K562 (cell line): Measurements from ENCODE around the gene PRSS22. TPM values are rescaled to one million over a fixed set of nuclear protein-coding genes. Genes with fewer than 3 reads are reported as not detected.

Experiments used
- ARHGAP35 ChIP-seq: fragments of 450-650 bp; IDR thresholded peaks from 2 replicates; pipeline ENCODE4 v1.6.1; 2018; ENCODE audit not compliant: partially characterized antibody
- ETV5 ChIP-seq: sonication (generic); formaldehyde crosslinking; IDR thresholded peaks from 2 replicates; pipeline ENCODE4 v1.4.0; 2020; ENCODE audit warnings: low read depth, mild to moderate bottlenecking, missing genetic modification reagents
- FOXA3 ChIP-seq, 2 experiments: fragments of 450-650 bp in 1 of 2; sonication (generic) in 1 of 2; formaldehyde crosslinking; IDR thresholded peaks in 1 of 2; conservative IDR thresholded peaks in 1 of 2; 2 replicates each; pipeline versions ENCODE4 v1.4.0 to v1.8.0; 2020 to 2022; ENCODE audit warnings: mild to moderate bottlenecking in 2 of 2, missing genetic modification reagents in 1 of 2
- MTA2 ChIP-seq: fragments of 450-650 bp; IDR thresholded peaks from 2 replicates; pipeline ENCODE4 v1.6.1; 2016; ENCODE audit warnings: low read depth
- NFATC3 ChIP-seq: fragments of 450-650 bp; IDR thresholded peaks from 2 replicates; pipeline ENCODE4 v1.6.1; 2017; ENCODE audit warnings: mild to moderate bottlenecking
- ZNF197 ChIP-seq: fragments of 200-800 bp; sonication (Bioruptor generic); IDR thresholded peaks from 2 replicates; pipeline ENCODE4 v1.6.1; 2016; ENCODE audit warnings: low read depth, missing genetic modification characterization, missing compliant biosample characterization
- ZNF232 ChIP-seq: sonication (generic); formaldehyde crosslinking; IDR thresholded peaks from 2 replicates; pipeline ENCODE4 v1.8.0; 2022; ENCODE audit warnings: mild to moderate bottlenecking, missing genetic modification reagents
- ZNF384 ChIP-seq: IDR thresholded peaks from 2 replicates; pipeline ENCODE4 v1.6.1; 2012; ENCODE audit warnings: low read depth, low read length, improper control_type of control experiment
- ZNF77 ChIP-seq: fragments of 250-450 bp; sonication (Bioruptor Pico); IDR thresholded peaks from 2 replicates; pipeline ENCODE4 v1.5.0; 2020
- ZSCAN29 ChIP-seq: fragments of 450-650 bp; IDR thresholded peaks from 2 replicates; pipeline ENCODE4 v1.6.1; 2017
- polyA plus RNA-seq, 8 experiments: library from polyadenylated mRNA; depleted of rRNA in 4 of 8; stranded (reverse) in 5 of 8; unstranded in 3 of 8; fragments of >200 nt; fragmentation: Nextera tagmentation in 2 of 8; fragmentation: Illumina TruSeq in 1 of 8; extraction: Ambion mirVana in 2 of 8; extraction: Trizol in 1 of 8; gene quantifications; 2 replicates each; pipeline versions ENCODE4 v1.2.1 to v1.2.3, GENCODE V29; 2011 to 2014; ENCODE audit warnings: inconsistent platforms in 1 of 8, missing spikeins in 1 of 8
- total RNA-seq, 7 experiments: library from RNA; depleted of rRNA in 6 of 7; stranded (reverse); fragments of >200 nt in 6 of 7; fragmentation: Illumina TruSeq in 2 of 7; extraction: Trizol in 2 of 7; gene quantifications; 2 replicates each; pipeline versions ENCODE4 v1.2.1 to v1.2.3, GENCODE V29; 2011 to 2021; ENCODE audit warnings: low replicate concordance in 1 of 7
- TF ChIP-seq, protein P1 (sequence below): fragments of 450-650 bp; IDR thresholded peaks from 2 replicates; pipeline ENCODE4 v1.6.1; 2016; ENCODE audit warnings: missing biosample characterization, missing genetic modification characterization
- TF ChIP-seq, protein P2 (sequence below): sonication (generic); formaldehyde crosslinking; IDR thresholded peaks from 2 replicates; pipeline ENCODE4 v1.8.0; 2022; ENCODE audit warnings: missing genetic modification reagents, mild to moderate bottlenecking, borderline replicate concordance
- TF ChIP-seq, protein P3 (sequence below): fragments of 250-450 bp; sonication (Bioruptor Pico); IDR thresholded peaks from 2 replicates; pipeline ENCODE4 v1.4.0; 2020
- TF ChIP-seq, protein P4 (sequence below): sonication (generic); formaldehyde crosslinking; IDR thresholded peaks from 2 replicates; pipeline ENCODE4 v1.5.0; 2020; ENCODE audit warnings: missing genetic modification reagents
- TF ChIP-seq, protein P5 (sequence below), 2 experiments: IDR thresholded peaks in 1 of 2; conservative IDR thresholded peaks in 1 of 2; 2 replicates each; pipeline ENCODE4 v1.6.1; 2016; ENCODE audit warnings: low read depth in 2 of 2, mild to moderate bottlenecking in 1 of 2, missing compliant biosample characterization in 1 of 2, missing genetic modification characterization in 1 of 2, moderate library complexity in 1 of 2
- TF ChIP-seq, protein P6 (sequence below): fragments of 200-800 bp; sonication (Bioruptor generic); IDR thresholded peaks from 2 replicates; pipeline ENCODE4 v1.6.1; 2016; ENCODE audit warnings: missing genetic modification characterization, missing compliant biosample characterization

The PRSS22 gene
- total and polyA plus RNA-seq, 9 of the 15 experiments (the other 6 are each of a cell fraction or from before 2014, with no cell fraction given) = 0.13 to 0.42 TPM; not detected in 7

DNA sequence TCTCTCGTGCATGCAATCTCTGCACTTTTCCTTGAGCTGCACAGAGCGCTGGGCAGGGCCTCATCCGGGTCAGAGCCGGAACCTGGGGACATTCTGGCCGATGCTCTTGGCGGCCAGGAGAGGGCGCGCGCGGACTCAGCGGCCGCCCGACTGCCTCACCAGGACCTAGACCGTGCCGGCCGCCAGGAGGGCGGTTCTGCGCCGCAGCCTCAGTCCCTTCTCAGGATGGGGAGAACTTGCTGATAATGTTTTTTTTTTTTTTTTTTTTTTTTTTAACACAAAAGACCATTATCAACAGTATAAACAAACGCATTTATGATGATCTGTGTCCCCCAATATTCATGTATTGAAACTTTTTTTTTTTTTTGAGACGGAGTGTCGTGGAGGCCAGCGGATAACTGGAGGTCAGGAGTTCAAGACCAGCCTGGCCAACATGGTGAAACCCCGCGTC lies 17.0 kb upstream of the PRSS22 start (continued):
- TF ChIP-seq, protein P1, sequence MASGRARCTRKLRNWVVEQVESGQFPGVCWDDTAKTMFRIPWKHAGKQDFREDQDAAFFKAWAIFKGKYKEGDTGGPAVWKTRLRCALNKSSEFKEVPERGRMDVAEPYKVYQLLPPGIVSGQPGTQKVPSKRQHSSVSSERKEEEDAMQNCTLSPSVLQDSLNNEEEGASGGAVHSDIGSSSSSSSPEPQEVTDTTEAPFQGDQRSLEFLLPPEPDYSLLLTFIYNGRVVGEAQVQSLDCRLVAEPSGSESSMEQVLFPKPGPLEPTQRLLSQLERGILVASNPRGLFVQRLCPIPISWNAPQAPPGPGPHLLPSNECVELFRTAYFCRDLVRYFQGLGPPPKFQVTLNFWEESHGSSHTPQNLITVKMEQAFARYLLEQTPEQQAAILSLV = no peak
- TF ChIP-seq ZNF232 (CRISPR knock-in tag) (no peak), ETV5 (CRISPR knock-in tag) (peak; percentile 39; the same call in 1 of the 2 replicates), NFATC3 (no peak), ZNF384 (peak; percentile 50; the same call in 1 of the 2 replicates), ZNF197 (no peak), MTA2 (no peak), ZNF77 (no peak), ARHGAP35 (no peak), ZSCAN29 (no peak), FOXA3 (CRISPR knock-in tag; conservative IDR thresholded peaks at IDR 0.05 in 1 of 2, IDR thresholded peaks at IDR 0.05 in 1 of 2) (no peak)
- TF ChIP-seq, protein P2, sequence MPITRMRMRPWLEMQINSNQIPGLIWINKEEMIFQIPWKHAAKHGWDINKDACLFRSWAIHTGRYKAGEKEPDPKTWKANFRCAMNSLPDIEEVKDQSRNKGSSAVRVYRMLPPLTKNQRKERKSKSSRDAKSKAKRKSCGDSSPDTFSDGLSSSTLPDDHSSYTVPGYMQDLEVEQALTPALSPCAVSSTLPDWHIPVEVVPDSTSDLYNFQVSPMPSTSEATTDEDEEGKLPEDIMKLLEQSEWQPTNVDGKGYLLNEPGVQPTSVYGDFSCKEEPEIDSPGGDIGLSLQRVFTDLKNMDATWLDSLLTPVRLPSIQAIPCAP (CRISPR knock-in tag) = no peak
- TF ChIP-seq, protein P3, sequence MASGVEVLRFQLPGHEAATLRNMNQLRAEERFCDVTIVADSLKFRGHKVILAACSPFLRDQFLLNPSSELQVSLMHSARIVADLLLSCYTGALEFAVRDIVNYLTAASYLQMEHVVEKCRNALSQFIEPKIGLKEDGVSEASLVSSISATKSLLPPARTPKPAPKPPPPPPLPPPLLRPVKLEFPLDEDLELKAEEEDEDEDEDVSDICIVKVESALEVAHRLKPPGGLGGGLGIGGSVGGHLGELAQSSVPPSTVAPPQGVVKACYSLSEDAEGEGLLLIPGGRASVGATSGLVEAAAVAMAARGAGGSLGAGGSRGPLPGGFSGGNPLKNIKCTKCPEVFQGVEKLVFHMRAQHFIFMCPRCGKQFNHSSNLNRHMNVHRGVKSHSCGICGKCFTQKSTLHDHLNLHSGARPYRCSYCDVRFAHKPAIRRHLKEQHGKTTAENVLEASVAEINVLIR (CRISPR knock-in tag) = no peak
- TF ChIP-seq, protein P4, sequence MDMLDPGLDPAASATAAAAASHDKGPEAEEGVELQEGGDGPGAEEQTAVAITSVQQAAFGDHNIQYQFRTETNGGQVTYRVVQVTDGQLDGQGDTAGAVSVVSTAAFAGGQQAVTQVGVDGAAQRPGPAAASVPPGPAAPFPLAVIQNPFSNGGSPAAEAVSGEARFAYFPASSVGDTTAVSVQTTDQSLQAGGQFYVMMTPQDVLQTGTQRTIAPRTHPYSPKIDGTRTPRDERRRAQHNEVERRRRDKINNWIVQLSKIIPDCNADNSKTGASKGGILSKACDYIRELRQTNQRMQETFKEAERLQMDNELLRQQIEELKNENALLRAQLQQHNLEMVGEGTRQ (CRISPR knock-in tag) = no peak
- TF ChIP-seq, protein P5, sequence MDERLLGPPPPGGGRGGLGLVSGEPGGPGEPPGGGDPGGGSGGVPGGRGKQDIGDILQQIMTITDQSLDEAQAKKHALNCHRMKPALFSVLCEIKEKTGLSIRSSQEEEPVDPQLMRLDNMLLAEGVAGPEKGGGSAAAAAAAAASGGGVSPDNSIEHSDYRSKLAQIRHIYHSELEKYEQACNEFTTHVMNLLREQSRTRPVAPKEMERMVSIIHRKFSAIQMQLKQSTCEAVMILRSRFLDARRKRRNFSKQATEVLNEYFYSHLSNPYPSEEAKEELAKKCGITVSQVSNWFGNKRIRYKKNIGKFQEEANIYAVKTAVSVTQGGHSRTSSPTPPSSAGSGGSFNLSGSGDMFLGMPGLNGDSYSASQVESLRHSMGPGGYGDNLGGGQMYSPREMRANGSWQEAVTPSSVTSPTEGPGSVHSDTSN (CRISPR knock-in tag; IDR thresholded peaks at IDR 0.05; ENCODE audit: low read depth) = no peak
- TF ChIP-seq, protein P5 (tag; conservative IDR thresholded peaks at IDR 0.05; ENCODE audit: low read depth) = no peak
- TF ChIP-seq, protein P6, sequence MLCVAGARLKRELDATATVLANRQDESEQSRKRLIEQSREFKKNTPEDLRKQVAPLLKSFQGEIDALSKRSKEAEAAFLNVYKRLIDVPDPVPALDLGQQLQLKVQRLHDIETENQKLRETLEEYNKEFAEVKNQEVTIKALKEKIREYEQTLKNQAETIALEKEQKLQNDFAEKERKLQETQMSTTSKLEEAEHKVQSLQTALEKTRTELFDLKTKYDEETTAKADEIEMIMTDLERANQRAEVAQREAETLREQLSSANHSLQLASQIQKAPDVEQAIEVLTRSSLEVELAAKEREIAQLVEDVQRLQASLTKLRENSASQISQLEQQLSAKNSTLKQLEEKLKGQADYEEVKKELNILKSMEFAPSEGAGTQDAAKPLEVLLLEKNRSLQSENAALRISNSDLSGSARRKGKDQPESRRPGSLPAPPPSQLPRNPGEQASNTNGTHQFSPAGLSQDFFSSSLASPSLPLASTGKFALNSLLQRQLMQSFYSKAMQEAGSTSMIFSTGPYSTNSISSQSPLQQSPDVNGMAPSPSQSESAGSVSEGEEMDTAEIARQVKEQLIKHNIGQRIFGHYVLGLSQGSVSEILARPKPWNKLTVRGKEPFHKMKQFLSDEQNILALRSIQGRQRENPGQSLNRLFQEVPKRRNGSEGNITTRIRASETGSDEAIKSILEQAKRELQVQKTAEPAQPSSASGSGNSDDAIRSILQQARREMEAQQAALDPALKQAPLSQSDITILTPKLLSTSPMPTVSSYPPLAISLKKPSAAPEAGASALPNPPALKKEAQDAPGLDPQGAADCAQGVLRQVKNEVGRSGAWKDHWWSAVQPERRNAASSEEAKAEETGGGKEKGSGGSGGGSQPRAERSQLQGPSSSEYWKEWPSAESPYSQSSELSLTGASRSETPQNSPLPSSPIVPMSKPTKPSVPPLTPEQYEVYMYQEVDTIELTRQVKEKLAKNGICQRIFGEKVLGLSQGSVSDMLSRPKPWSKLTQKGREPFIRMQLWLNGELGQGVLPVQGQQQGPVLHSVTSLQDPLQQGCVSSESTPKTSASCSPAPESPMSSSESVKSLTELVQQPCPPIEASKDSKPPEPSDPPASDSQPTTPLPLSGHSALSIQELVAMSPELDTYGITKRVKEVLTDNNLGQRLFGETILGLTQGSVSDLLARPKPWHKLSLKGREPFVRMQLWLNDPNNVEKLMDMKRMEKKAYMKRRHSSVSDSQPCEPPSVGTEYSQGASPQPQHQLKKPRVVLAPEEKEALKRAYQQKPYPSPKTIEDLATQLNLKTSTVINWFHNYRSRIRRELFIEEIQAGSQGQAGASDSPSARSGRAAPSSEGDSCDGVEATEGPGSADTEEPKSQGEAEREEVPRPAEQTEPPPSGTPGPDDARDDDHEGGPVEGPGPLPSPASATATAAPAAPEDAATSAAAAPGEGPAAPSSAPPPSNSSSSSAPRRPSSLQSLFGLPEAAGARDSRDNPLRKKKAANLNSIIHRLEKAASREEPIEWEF (CRISPR knock-in tag) = no peak
